Measurements from ENCODE around the gene VWA5B2.

Gene VWA5B2

DNA sequence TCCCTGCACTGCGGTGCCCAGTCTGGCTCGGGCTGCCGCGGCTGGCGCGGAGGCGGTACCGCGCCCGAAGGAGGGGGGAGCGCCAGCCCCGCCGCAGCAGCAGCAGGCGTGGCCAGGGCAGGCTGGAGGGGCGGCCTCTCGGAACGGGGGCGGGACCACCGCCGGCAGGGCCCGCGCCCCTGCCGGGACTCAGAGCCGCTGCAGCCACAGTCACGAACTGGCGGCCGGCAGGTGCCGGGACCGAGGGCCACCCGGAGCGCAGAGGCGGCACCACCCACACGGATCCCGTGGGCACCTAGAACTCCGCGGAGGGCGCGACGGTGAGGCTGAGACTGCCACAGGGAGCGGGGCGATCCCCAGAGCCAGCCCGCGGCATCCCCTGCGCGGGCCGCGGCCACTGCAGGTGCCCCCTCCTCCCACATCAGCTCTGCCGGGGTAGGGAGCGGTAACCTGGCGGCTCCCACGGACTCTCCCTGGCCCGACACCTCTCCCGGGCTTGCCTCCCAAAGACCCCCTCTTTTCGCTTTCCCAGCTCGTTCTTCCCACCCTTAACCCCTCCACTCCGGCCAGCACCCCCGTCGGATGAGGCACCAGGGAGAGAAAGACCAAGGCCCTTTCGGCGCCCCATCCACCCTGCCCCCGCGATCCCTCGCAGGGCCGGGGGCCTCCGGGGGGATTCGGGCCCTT is at the start of gene VWA5B2:
VWA5B2 (plus strand) TSS at position 192 of the 687 bp plus-strand sequence. CDS start 944 bp downstream, outside the sequence.
- Mint-ChIP-seq H3K27ac (no peak within 1 kb of the TSS), H3K4me1 (peaks cover 7% of the 10 kb centered on the region)

DNA sequence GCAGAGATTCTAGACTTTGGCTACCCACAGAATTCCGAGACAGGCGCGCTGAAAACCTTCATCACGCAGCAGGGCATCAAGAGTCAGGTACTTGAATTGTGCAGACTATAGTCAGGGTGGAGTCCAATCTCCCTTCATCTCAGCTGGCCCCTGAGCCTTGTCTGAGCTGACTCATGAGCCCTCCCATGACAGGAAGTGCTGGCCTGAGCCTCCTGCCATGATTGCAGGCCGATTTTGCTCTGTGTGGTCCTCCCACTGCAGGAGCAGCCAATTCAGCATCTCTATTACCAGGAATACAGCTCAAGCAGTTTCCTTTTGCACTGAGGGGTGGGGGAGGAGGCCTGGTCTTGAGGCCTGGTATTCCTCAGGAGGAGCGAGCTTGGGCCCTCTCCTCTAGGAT is 49.2 kb upstream of the VWA5B2 start:
- peaks cover 45% of the 10 kb centered on the region for H3K36me3 Mint-ChIP-seq (ENCODE audit: low read depth)
- no peak overlapping the region for H3K27ac Mint-ChIP-seq
- peaks cover 29% of the 10 kb centered on the region for H3K4me1 Mint-ChIP-seq
- H3K27me3 Mint-ChIP-seq = no peaks in the 10 kb centered on the region
- no peak for DNase-seq
- no peak for ATAC-seq
- H3K9me3 Mint-ChIP-seq = no peaks in the 10 kb centered on the region
- no peak overlapping the region for H3K4me3 Mint-ChIP-seq

More for the DNA sequence above, at the start of gene VWA5B2:
- peaks cover 48% of the 10 kb centered on the region for H3K27me3 Mint-ChIP-seq
- no peaks in the 10 kb centered on the region for H3K9me3 Mint-ChIP-seq
- ATAC-seq (peak; percentile 89), DNase-seq (peak; percentile 74)
- peak within 1 kb of the TSS; percentile 53 for H3K4me3 Mint-ChIP-seq
- no peaks in the 10 kb centered on the region for H3K36me3 Mint-ChIP-seq (ENCODE audit: low read depth)

DNA sequence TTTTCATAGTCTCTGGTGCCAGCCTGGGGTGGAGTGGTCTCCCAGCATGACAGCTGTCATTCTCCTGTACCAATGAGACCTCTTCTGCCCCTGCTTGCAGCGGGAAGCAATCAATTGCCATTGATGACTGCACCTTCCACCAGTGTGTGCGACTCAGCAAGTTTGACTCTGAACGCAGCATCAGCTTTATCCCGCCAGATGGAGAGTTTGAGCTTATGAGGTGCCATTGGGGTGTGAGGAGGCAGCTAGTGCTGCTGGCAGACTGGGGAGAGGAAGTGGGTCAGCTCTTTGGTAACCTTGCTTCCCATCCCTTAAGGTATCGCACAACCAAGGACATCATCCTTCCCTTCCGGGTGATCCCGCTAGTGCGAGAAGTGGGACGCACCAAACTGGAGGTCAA is 47.8 kb upstream of the VWA5B2 start:
- ATAC-seq (no peak), DNase-seq (no peak)
- Mint-ChIP-seq H3K27ac (no peak overlapping the region), H3K4me3 (no peak overlapping the region), H3K36me3 (ENCODE audit: low read depth) (peaks cover 47% of the 10 kb centered on the region), H3K27me3 (no peaks in the 10 kb centered on the region), H3K4me1 (peaks cover 26% of the 10 kb centered on the region), H3K9me3 (no peaks in the 10 kb centered on the region)

DNA sequence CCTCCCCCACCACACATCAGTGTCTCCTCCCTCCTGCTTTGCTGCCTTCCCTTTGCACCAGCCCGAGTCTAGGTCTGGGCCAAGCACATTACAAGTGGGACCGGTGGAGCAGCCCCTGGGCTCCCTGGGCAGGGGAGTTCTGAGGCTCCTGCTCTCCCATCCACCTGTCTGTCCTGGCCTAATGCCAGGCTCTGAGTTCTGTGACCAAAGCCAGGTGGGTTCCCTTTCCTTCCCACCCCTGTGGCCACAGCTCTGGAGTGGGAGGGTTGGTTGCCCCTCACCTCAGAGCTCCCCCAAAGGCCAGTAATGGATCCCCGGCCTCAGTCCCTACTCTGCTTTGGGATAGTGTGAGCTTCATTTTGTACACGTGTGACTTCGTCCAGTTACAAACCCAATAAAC is 45.7 kb upstream of the VWA5B2 start:
- Mint-ChIP-seq H3K36me3 (ENCODE audit: low read depth) (peaks cover 56% of the 10 kb centered on the region), H3K4me1 (peaks cover 29% of the 10 kb centered on the region), H3K4me3 (no peak overlapping the region), H3K27ac (no peak overlapping the region), H3K27me3 (no peaks in the 10 kb centered on the region), H3K9me3 (no peaks in the 10 kb centered on the region)
- ATAC-seq (no peak), DNase-seq (no peak)

DNA sequence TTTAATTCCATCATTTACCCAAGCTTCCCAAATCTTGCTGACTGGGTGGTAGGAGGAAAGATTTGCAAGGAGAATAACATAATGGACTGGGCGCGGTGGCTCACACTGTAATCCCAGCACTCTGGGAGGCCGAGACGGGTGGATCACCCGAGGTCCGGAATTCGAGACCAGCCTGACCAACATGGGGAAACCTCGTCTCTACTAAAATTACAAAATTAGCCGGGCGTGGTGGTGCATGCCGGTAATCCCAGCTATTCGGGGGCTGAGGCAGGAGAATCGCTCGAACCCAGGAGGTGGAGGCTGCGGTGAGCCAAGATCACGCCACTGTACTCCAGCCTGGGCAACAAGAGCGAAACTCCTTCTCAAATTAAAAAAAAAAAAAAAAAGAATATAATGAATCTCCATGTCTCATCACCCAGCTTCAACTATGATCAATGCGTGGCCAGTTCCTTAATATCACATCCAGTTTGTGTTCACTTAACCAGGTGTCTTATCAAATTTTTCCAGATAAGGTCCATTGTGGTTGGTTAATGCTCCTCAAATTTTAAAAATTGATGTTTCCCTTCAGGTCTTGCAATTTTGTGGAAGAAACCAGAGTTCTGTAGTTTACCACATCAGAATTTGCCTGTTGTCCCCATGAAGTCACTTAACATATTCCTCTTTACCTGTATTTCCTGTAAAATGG is 44.7 kb upstream of the VWA5B2 start:
- peak overlapping the region; percentile 93 for H3K27ac Mint-ChIP-seq
- H3K4me1 Mint-ChIP-seq = peaks cover 31% of the 10 kb centered on the region
- peak overlapping the region; percentile 98 for H3K4me3 Mint-ChIP-seq
- DNase-seq (no peak), ATAC-seq (no peak)
- peaks cover 51% of the 10 kb centered on the region for H3K36me3 Mint-ChIP-seq (ENCODE audit: low read depth)
- H3K27me3 Mint-ChIP-seq = no peaks in the 10 kb centered on the region
- no peaks in the 10 kb centered on the region for H3K9me3 Mint-ChIP-seq

DNA sequence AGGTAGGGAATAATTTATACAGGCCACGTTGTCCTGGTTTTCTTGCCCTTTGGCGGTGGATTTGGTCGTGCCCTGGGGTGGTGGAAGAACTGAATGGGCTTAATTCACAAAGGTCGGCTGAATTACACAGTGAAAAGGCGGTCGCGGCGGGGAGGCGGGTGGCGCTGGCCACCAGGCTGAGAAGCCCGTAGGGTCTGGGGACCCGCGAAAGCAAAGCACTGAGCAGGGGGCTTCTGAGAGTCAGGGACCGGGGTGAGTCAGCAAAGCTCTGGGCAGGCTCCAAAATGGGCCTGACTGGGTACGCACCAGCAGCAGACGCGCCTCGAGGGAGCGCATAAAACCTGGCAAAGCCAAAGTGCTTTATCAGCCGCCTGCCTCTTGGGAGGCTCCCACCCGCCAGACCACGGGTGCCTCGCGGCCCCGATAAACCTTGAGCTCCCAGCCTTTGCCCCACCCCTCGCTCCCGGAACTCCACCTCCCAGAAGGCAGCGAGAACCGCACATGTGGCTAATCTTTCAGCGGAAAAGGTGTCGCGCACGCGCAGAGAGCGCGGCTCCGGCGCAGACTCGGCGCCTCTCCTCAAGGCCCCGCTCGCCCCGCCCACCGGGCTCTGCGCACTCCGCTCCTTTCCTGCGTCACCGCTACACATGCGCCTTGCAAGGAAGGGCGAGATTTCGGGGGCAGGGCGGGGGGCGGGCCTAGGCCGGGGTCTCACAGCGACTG is 43.8 kb upstream of the VWA5B2 start:
- peak; percentile 93 for ATAC-seq
- Mint-ChIP-seq H3K27ac (peak overlapping the region; percentile 93), H3K9me3 (no peaks in the 10 kb centered on the region), H3K4me3 (peak overlapping the region; percentile 98), H3K36me3 (ENCODE audit: low read depth) (peaks cover 53% of the 10 kb centered on the region), H3K4me1 (peaks cover 31% of the 10 kb centered on the region), H3K27me3 (no peaks in the 10 kb centered on the region)
- peak; percentile 99 for DNase-seq

DNA sequence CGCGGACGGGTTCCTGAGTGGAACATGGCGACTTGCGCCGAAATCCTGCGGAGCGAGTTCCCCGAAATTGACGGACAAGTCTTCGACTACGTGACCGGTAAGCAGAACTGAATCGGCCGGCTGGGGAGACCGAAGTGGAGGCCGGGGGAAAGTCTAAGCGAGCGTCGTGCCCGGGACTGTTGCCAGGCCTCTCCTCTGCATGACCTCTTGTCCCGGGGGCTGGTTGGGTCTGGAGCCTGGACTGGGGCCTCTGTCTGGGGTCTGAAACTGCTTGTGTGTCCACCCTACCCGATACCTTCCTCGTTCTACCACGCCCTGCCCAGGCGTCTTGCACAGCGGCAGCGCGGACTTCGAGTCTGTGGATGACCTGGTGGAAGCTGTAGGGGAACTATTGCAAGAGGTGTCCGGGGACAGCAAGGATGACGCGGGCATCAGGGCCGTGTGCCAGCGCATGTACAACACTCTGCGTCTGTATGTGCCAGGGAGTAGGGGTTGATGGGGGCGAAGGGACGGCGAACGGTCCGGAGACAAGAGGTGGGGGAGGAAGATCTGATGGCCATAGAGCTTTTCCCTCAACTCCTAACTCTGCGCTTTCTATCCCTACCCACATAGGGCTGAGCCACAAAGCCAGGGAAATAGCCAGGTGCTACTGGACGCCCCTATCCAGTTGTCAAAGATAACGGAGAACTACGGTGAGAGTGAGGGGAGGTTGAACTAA is 43.0 kb upstream of the VWA5B2 start, which contains the start of gene ABCF3:
ABCF3 (plus strand) TSS at position 16 of the 718 bp plus-strand sequence; CDS start at position 25, 9 bp downstream.
- ATAC-seq = peak; percentile 13
- Mint-ChIP-seq H3K27me3 (no peaks in the 10 kb centered on the region), H3K9me3 (no peaks in the 10 kb centered on the region), H3K36me3 (ENCODE audit: low read depth) (peaks cover 48% of the 10 kb centered on the region), H3K4me3 (peak within 1 kb of the TSS; percentile 98), H3K27ac (peak within 1 kb of the TSS; percentile 93), H3K4me1 (peaks cover 31% of the 10 kb centered on the region)
- no peak for DNase-seq

DNA sequence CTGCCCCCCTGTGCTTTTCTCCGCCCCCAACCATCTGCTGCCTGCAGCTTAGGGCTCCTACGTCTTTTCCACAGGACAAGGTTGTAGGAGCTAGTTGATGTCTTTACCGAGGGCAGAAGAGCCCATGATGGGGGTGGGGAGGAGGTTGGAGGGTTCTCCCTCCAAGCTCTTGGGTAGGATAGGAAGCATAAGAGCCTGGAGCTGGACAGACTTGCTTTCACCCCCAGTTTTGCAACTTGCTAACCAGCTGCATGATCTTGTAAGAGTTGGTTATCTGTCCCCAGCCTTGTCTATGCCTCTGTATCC is 42.5 kb upstream of the VWA5B2 start:
- DNase-seq (no peak), ATAC-seq (no peak)
- Mint-ChIP-seq H3K4me3 (peak overlapping the region; percentile 98), H3K27me3 (no peaks in the 10 kb centered on the region), H3K36me3 (ENCODE audit: low read depth) (peaks cover 44% of the 10 kb centered on the region), H3K9me3 (no peaks in the 10 kb centered on the region), H3K4me1 (peaks cover 31% of the 10 kb centered on the region), H3K27ac (peak overlapping the region; percentile 93)

DNA sequence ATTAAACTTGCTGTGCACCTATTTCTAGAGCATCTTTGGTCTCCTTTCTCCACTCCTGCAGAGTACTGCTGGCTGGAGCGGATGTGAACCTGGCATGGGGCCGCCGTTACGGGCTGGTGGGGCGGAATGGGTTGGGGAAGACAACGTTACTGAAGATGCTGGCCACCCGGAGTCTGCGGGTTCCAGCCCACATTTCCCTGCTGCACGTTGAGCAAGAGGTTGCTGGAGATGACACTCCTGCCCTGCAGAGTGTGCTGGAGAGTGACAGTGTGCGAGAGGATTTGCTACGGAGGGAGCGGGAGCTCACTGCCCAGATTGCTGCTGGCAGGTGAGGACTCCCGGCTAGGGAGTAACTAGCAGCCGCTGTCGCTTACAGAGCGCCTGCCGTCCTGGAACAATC is 41.3 kb upstream of the VWA5B2 start:
- ATAC-seq = no peak
- H3K4me3 Mint-ChIP-seq = no peak overlapping the region
- peaks cover 31% of the 10 kb centered on the region for H3K4me1 Mint-ChIP-seq
- H3K27ac Mint-ChIP-seq = no peak overlapping the region
- H3K27me3 Mint-ChIP-seq = no peaks in the 10 kb centered on the region
- peaks cover 46% of the 10 kb centered on the region for H3K36me3 Mint-ChIP-seq (ENCODE audit: low read depth)
- no peak for DNase-seq
- no peaks in the 10 kb centered on the region for H3K9me3 Mint-ChIP-seq

DNA sequence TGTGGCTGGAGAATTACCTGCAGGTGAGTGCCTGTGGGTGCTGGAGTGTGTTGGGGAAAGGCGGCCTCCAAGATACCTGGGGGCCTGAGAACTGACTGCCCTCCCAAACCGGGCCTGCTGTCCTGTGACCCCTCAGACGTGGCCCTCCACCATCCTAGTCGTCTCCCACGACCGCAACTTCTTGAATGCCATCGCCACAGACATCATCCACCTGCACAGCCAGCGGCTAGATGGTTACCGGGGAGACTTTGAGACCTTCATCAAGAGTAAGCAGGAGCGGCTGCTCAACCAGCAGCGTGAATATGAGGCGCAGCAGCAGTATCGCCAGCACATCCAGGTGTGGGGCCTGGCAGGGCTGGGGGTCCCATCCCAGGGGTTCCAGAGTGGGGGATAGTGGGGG is 40.0 kb upstream of the VWA5B2 start:
- no peaks in the 10 kb centered on the region for H3K9me3 Mint-ChIP-seq
- ATAC-seq (no peak), DNase-seq (no peak)
- peaks cover 31% of the 10 kb centered on the region for H3K4me1 Mint-ChIP-seq
- H3K36me3 Mint-ChIP-seq (ENCODE audit: low read depth) = peaks cover 42% of the 10 kb centered on the region
- H3K4me3 Mint-ChIP-seq = no peak overlapping the region
- H3K27me3 Mint-ChIP-seq = no peaks in the 10 kb centered on the region
- no peak overlapping the region for H3K27ac Mint-ChIP-seq

DNA sequence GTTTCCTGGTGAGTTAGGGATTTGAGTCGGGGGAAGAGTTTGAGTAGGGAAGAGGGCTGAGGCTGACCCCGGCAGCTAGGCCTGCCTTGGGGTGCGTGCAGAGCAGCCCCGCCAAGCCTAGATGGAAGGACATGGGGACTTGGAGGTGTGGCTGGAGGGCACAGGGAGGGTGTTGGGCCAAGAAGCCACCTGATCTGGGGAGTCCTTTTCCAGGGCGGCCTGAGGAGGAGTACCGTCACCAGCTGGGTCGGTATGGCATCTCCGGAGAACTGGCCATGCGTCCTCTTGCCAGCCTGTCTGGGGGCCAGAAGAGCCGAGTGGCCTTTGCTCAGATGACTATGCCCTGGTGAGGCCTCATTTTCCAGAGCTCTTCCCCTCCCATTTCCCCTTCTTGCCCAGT is 36.5 kb upstream of the VWA5B2 start:
- H3K9me3 Mint-ChIP-seq = no peaks in the 10 kb centered on the region
- peaks cover 37% of the 10 kb centered on the region for H3K36me3 Mint-ChIP-seq (ENCODE audit: low read depth)
- DNase-seq (no peak), ATAC-seq (no peak)
- H3K4me1 Mint-ChIP-seq = peaks cover 7% of the 10 kb centered on the region
- H3K27me3 Mint-ChIP-seq = no peaks in the 10 kb centered on the region
- no peak overlapping the region for H3K27ac Mint-ChIP-seq
- H3K4me3 Mint-ChIP-seq = no peak overlapping the region

DNA sequence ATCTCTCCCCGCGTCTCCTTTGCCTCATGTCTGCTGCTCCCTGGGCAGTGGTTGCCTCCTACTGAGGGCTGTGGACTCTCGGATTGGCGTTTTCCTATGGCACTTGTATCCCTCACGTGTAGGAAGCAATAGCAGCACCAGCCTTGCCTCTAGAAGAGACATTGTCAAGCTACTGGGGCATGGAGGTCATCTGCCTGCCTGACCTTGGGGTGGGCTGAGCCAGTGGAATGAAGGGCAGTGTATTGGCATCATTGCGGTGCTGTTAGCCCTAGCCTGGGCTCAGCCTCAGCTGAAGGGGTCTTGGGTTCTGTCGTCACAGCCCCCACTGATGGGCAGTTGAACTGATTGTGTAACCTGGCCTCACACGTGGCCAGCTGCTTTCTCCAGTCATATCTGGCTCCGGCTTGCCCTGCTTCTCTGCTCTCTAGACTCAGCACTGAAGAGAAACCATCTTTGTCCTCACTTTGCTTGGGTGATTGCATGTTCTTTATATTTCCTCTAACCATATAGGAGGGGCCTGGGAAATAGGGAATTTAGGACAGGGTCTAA is 35.3 kb upstream of the VWA5B2 start:
- Mint-ChIP-seq H3K27ac (no peak overlapping the region), H3K36me3 (ENCODE audit: low read depth) (peaks cover 29% of the 10 kb centered on the region), H3K9me3 (no peaks in the 10 kb centered on the region), H3K4me3 (no peak overlapping the region), H3K27me3 (no peaks in the 10 kb centered on the region), H3K4me1 (no peaks in the 10 kb centered on the region)
- ATAC-seq (no peak), DNase-seq (no peak)

DNA sequence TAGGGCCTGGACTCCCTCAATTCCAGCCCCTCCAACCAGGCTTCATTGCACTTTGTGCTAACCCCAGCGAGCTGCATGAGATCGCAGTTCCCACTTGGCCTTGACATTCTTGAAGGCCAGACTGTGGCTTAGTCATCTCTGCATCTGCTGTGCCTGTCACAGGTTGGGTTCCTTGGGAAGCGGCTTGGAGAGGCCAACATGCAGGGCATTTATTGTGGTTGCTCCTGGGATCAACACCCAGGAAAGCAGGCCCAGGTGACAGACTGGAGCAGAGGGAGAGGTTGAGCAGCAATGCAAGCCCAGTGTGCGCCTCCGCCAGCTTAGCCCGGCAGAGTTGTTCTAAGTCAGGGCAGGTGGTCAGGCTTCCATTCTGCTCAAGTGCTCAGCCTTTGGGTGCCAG is 32.8 kb upstream of the VWA5B2 start:
- no peak overlapping the region for H3K4me3 Mint-ChIP-seq
- no peak for ATAC-seq
- no peaks in the 10 kb centered on the region for H3K9me3 Mint-ChIP-seq
- no peak for DNase-seq
- no peak overlapping the region for H3K27ac Mint-ChIP-seq
- peaks cover 19% of the 10 kb centered on the region for H3K36me3 Mint-ChIP-seq (ENCODE audit: low read depth)
- H3K4me1 Mint-ChIP-seq = no peaks in the 10 kb centered on the region
- H3K27me3 Mint-ChIP-seq = no peaks in the 10 kb centered on the region

DNA sequence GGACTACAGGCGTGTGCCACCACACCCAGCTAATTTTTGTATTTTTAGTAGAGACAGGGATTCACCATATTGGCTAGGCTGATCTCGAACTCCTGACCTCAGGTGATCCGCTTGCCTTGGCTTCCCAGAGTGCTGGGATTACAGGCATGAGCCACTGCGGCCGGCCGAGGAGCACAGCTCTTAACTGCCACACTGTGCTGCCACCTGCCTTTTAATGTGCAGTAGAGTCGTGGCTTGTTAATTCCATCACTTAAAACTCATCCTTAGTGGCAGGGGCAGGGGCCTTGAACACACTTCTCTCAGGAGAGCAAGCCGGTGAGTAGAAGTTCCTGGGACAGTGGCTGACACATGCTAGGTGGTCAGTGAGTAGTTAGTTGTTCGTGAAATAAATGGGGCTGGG is 30.9 kb upstream of the VWA5B2 start:
- Mint-ChIP-seq H3K4me1 (no peaks in the 10 kb centered on the region), H3K36me3 (ENCODE audit: low read depth) (peaks cover 6% of the 10 kb centered on the region), H3K27me3 (peaks cover 1% of the 10 kb centered on the region), H3K9me3 (no peaks in the 10 kb centered on the region), H3K4me3 (no peak overlapping the region), H3K27ac (no peak overlapping the region)
- no peak for DNase-seq
- no peak for ATAC-seq

Measured in activated naive CD8-positive, alpha-beta T cell treated with anti-CD3 and anti-CD28 coated beads, Interleukin-2, amount 50 U/mL, for 24 hours (primary cell).